H9 (cell line): ENCODE data around the gene AGPAT2. TPM values are rescaled to one million over a fixed set of nuclear protein-coding genes. Genes with fewer than 3 reads are reported as not detected.

ENCODE experiments used
- DNase-seq: peaks from one replicate; pipeline ENCODE4 v3.0.0-alpha.2; 2017
- H2AFZ ChIP-seq: one replicate; pipeline ENCODE4 v1.6.1; 2013; ENCODE audit warnings: mild to moderate bottlenecking, low read length, control low read depth, moderate library complexity
- H2AK5ac ChIP-seq: 2 replicates; pipeline ENCODE4 v1.6.1; 2013; ENCODE audit warnings: low read length, control low read depth, mixed read lengths; ENCODE audit not compliant: insufficient read length
- H2BK120ac ChIP-seq: one replicate; pipeline ENCODE4 v1.6.1; 2013; ENCODE audit warnings: low read depth, mild to moderate bottlenecking, low read length, control low read depth, inconsistent platforms; ENCODE audit not compliant: poor library complexity, severe bottlenecking
- H2BK12ac ChIP-seq: 2 replicates; pipeline ENCODE4 v1.6.1; 2013; ENCODE audit warnings: low read length, control low read depth, mixed read lengths, low read depth; ENCODE audit not compliant: insufficient read length
- H2BK15ac ChIP-seq: 2 replicates; pipeline ENCODE4 v1.6.1; 2013; ENCODE audit warnings: low read depth, low read length, control low read depth
- H2BK20ac ChIP-seq: one replicate; pipeline ENCODE4 v1.6.1; 2013; ENCODE audit warnings: low read depth, mild to moderate bottlenecking, low read length, control low read depth, inconsistent platforms; ENCODE audit not compliant: poor library complexity, severe bottlenecking
- H2BK5ac ChIP-seq: 2 replicates; pipeline ENCODE4 v1.6.1; 2013; ENCODE audit warnings: low read length, control low read depth, mixed read lengths; ENCODE audit not compliant: insufficient read length
- H3K14ac ChIP-seq: 2 replicates; pipeline ENCODE4 v1.6.1; 2013; ENCODE audit warnings: low read length, control low read depth; ENCODE audit not compliant: insufficient read depth
- H3K18ac ChIP-seq: 2 replicates; pipeline ENCODE4 v1.6.1; 2013; ENCODE audit warnings: low read depth, mild to moderate bottlenecking, mixed read lengths, low read length, control low read depth; ENCODE audit not compliant: insufficient read length
- H3K23ac ChIP-seq: 2 replicates; pipeline ENCODE4 v1.6.1; 2013; ENCODE audit warnings: low read length, control low read depth, mixed read lengths, low read depth; ENCODE audit not compliant: insufficient read length
- H3K23me2 ChIP-seq: 2 replicates; pipeline ENCODE4 v1.6.1; 2013; ENCODE audit warnings: low read depth, mild to moderate bottlenecking, mixed read lengths, low read length, control low read depth; ENCODE audit not compliant: insufficient read length, poor library complexity, severe bottlenecking
- H3K27ac ChIP-seq: 2 replicates; pipeline ENCODE4 v1.5.1; 2013; ENCODE audit warnings: low read length, control low read depth, mixed read lengths, low read depth; ENCODE audit not compliant: insufficient read length
- H3K27me3 ChIP-seq: 2 replicates; pipeline ENCODE4 v1.6.1; 2013; ENCODE audit warnings: low read length, control low read depth, inconsistent platforms; ENCODE audit not compliant: insufficient read depth
- H3K4ac ChIP-seq: 2 replicates; pipeline ENCODE4 v1.6.1; 2013; ENCODE audit warnings: low read depth, mild to moderate bottlenecking, control low read depth, inconsistent platforms, low read length, moderate library complexity
- H3K4me1 ChIP-seq: 2 replicates; pipeline ENCODE4 v1.6.1; 2013; ENCODE audit warnings: low read length, control low read depth, inconsistent platforms; ENCODE audit not compliant: insufficient read depth
- H3K4me2 ChIP-seq: 2 replicates; pipeline ENCODE4 v1.6.1; 2013; ENCODE audit warnings: low read length, control low read depth, mixed read lengths; ENCODE audit not compliant: insufficient read length, insufficient read depth
- H3K56ac ChIP-seq: 2 replicates; pipeline ENCODE4 v1.6.1; 2013; ENCODE audit warnings: low read depth, mild to moderate bottlenecking, mixed read lengths, low read length, control low read depth; ENCODE audit not compliant: insufficient read length
- H3K79me1 ChIP-seq: 2 replicates; pipeline ENCODE4 v1.6.1; 2013; ENCODE audit warnings: low read depth, mild to moderate bottlenecking, moderate library complexity, low read length, control low read depth, inconsistent platforms; ENCODE audit not compliant: insufficient read depth, poor library complexity, severe bottlenecking
- H3K79me2 ChIP-seq: 2 replicates; pipeline ENCODE4 v1.6.1; 2013; ENCODE audit warnings: low read length, control low read depth, inconsistent platforms; ENCODE audit not compliant: insufficient read depth
- H3K9ac ChIP-seq: 2 replicates; pipeline ENCODE4 v1.6.1; 2013; ENCODE audit warnings: low read length, control low read depth, mixed read lengths; ENCODE audit not compliant: insufficient read length; ENCODE audit errors: extremely low read depth
- H3K9me3 ChIP-seq: one replicate; pipeline ENCODE4 v1.6.1; 2013; ENCODE audit warnings: low read depth, low read length, inconsistent platforms; ENCODE audit not compliant: control insufficient read depth
- H3T11ph ChIP-seq: one replicate; pipeline ENCODE4 v1.6.1; 2013; ENCODE audit warnings: mild to moderate bottlenecking, low read length, control low read depth, inconsistent platforms
- H4K20me1 ChIP-seq: one replicate; pipeline ENCODE4 v1.6.1; 2013; ENCODE audit not compliant: control insufficient read depth, insufficient read length, insufficient read depth
- H4K5ac ChIP-seq: 2 replicates; pipeline ENCODE4 v1.6.1; 2013; ENCODE audit warnings: low read depth, mild to moderate bottlenecking, mixed read lengths, low read length, control low read depth; ENCODE audit not compliant: insufficient read length
- H4K8ac ChIP-seq: replicated peaks from 2 replicates; pipeline ENCODE4 v1.6.1; 2013; ENCODE audit warnings: low read length, control low read depth, mixed read lengths, low read depth; ENCODE audit not compliant: insufficient read length
- H4K91ac ChIP-seq: 2 replicates; pipeline ENCODE4 v1.6.1; 2013; ENCODE audit warnings: low read depth, mild to moderate bottlenecking, moderate library complexity, mixed read lengths, low read length, control low read depth; ENCODE audit not compliant: insufficient read length
- H3K27ac Mint-ChIP-seq, 3 experiments: 2 replicates in 2 of 3; 3 replicates in 1 of 3; pipeline ENCODE4 v1.8.0; 2020 to 2021; ENCODE audit warnings: mixed read lengths in 3 of 3, mild to moderate bottlenecking in 1 of 3, moderate library complexity in 1 of 3
- H3K27me3 Mint-ChIP-seq: 2 replicates; pipeline ENCODE4 v1.8.0; 2021; ENCODE audit warnings: low read depth, mild to moderate bottlenecking, moderate library complexity, mixed read lengths
- H3K36me3 Mint-ChIP-seq, 3 experiments: 2 replicates in 2 of 3; 3 replicates in 1 of 3; pipeline ENCODE4 v1.8.0; 2020 to 2021; ENCODE audit warnings: low read depth in 3 of 3, mixed read lengths in 3 of 3; ENCODE audit not compliant: insufficient read depth in 1 of 3
- H3K4me1 Mint-ChIP-seq, 2 experiments: 2 replicates each; pipeline ENCODE4 v1.8.0; 2020; ENCODE audit warnings: mixed read lengths in 2 of 2
- H3K4me3 Mint-ChIP-seq, 2 experiments: 2 replicates in 1 of 2; 3 replicates in 1 of 2; pipeline ENCODE4 v1.8.0; 2020 to 2021; ENCODE audit warnings: mild to moderate bottlenecking in 2 of 2, mixed read lengths in 2 of 2, moderate library complexity in 1 of 2
- H3K9me3 Mint-ChIP-seq, 2 experiments: 2 replicates in 1 of 2; 3 replicates in 1 of 2; pipeline ENCODE4 v1.8.0; 2020; ENCODE audit warnings: mild to moderate bottlenecking in 2 of 2, mixed read lengths in 2 of 2, moderate library complexity in 1 of 2
- WGBS: extraction: QIAGEN DNeasy Blood & Tissue Kit; methylation state at CpG from one replicate; pipeline ENCODE4 v1.1.7; 2013; ENCODE audit warnings: missing lambda C conversion rate, low lambda C conversion rate, mixed read lengths; ENCODE audit not compliant: insufficient read length; ENCODE audit errors: extremely low coverage; 5-methylcytosine and 5-hydroxymethylcytosine counted together
- total RNA-seq: library from RNA; stranded (reverse); gene quantifications from 2 replicates; pipeline ENCODE4 v1.2.1, GENCODE V29; 2021
- TF ChIP-seq, protein P1 (sequence below): fragments of 200-600 bp; sonication (generic); conservative IDR thresholded peaks from 3 replicates; pipeline ENCODE4 v1.8.0; 2021; ENCODE audit warnings: antibody characterized with exemption, mild to moderate bottlenecking

AGPAT2 gene
- total RNA-seq, 1 experiment from 2014 or later: 29.7 TPM

DNA sequence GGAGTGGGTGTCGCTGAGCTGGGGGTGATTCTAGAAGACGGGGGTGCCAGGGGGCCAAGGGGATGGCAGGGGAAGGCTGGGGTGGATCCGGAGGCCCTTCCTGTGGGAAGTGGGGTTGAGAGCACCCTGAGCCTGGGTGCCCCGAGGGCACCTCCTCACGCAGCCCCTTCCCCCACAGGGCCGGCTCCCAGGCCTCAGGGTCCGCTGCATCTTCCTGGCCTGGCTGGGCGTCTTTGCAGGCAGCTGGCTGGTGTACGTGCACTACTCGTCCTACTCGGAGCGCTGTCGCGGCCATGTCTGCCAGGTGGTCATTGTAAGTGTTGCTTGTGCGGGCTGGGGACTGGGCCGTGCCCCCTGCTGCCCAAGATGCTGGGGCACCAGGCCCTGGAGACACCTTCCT, 30.1 kb upstream of the AGPAT2 start:
- Histone ChIP-seq H2AK5ac (no peak overlapping the region), H2BK120ac (no peak overlapping the region), H3K14ac (no peak overlapping the region), H4K8ac (no peak overlapping the region), H3K79me1 (peaks cover 8% of the 10 kb centered on the region), H4K5ac (no peak overlapping the region), H3K4me2 (no peak overlapping the region), H3K79me2 (peaks cover 4% of the 10 kb centered on the region; the same call in 1 of the 2 replicates), H2AFZ (no peak overlapping the region), H3K27me3 (no peaks in the 10 kb centered on the region), H4K91ac (no peak overlapping the region), H2BK5ac (no peak overlapping the region), H3K9ac (no peak overlapping the region), H4K20me1 (no peaks in the 10 kb centered on the region), H3K18ac (no peak overlapping the region), H3T11ph (no peak overlapping the region), H3K4me1 (no peaks in the 10 kb centered on the region; the same call in 1 of the 2 replicates), H2BK15ac (no peak overlapping the region), H2BK20ac (no peak overlapping the region), H2BK12ac (no peak overlapping the region), H3K27ac (no peak overlapping the region), H3K56ac (no peak overlapping the region), H3K23ac (no peak overlapping the region), H3K23me2 (peaks cover 8% of the 10 kb centered on the region), H3K4ac (no peak overlapping the region), H3K9me3 (no peaks in the 10 kb centered on the region)
- H3K9me3 Mint-ChIP-seq: no peaks in the 10 kb centered on the region; a peak in 1 of 5 replicates
- peaks cover 6 to 16% of the 10 kb centered on the region in 2 experiments for H3K4me1 Mint-ChIP-seq
- WGBS: no CpG with 5 or more reads among the region's 16 CpGs
- no peak for DNase-seq
- H3K27me3 Mint-ChIP-seq: no peaks in the 10 kb centered on the region; the same call in 1 of the 2 replicates
- no peak overlapping the region for H3K4me3 Mint-ChIP-seq
- no peak overlapping the region for H3K27ac Mint-ChIP-seq
- TF ChIP-seq, protein P1, sequence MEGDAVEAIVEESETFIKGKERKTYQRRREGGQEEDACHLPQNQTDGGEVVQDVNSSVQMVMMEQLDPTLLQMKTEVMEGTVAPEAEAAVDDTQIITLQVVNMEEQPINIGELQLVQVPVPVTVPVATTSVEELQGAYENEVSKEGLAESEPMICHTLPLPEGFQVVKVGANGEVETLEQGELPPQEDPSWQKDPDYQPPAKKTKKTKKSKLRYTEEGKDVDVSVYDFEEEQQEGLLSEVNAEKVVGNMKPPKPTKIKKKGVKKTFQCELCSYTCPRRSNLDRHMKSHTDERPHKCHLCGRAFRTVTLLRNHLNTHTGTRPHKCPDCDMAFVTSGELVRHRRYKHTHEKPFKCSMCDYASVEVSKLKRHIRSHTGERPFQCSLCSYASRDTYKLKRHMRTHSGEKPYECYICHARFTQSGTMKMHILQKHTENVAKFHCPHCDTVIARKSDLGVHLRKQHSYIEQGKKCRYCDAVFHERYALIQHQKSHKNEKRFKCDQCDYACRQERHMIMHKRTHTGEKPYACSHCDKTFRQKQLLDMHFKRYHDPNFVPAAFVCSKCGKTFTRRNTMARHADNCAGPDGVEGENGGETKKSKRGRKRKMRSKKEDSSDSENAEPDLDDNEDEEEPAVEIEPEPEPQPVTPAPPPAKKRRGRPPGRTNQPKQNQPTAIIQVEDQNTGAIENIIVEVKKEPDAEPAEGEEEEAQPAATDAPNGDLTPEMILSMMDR: no peak
- peaks cover 3 to 10% (median 4%) of the 10 kb centered on the region in 3 experiments; a peak in 4 of 7 replicates for H3K36me3 Mint-ChIP-seq
